ENCODE data around the gene SKI.

The SKI gene

GRCh38 chr1:2304921-2305681 is 77.0 kb downstream of the SKI start:
- in situ Hi-C loops (cut with MboI; ENCODE audit: low sequenced_read_pairs): no loop called here

DNA sequence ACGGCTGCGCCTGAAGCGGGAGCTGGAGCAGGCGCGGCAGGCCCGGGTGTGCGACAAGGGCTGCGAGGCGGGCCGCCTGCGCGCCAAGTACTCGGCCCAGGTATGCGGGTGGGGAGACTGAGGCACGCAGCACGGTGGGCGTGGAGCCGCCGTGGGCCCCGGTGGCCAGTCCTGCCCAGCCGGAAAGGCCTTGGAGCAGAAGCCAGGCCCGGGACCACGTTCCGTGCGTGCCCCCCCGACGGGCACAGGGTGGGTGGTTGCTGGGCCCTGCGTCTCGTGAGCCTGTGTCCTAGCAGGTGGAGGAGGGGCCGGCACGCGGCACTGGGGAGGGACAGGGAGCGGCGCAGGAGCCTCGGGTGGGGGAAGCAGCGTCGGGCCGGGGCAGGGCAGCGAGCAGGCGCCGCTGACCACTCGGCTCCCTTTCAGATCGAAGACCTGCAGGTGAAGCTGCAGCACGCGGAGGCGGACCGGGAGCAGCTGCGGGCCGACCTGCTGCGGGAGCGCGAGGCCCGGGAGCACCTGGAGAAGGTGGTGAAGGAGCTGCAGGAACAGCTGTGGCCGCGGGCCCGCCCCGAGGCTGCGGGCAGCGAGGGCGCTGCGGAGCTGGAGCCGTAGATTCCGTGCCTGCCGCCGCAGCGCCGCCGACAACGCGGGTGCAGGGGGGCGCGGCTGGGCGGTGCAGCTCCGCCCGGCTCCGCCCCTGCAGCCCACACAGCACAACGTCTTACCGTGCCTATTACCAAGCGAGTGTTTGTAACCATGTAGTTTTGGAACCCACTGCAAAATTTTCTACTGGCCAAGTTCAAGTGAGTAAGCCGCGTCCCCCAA is 78.2 kb downstream of the SKI start:
- in situ Hi-C loops (cut with MboI; ENCODE audit: low sequenced_read_pairs): no loop called here

DNA sequence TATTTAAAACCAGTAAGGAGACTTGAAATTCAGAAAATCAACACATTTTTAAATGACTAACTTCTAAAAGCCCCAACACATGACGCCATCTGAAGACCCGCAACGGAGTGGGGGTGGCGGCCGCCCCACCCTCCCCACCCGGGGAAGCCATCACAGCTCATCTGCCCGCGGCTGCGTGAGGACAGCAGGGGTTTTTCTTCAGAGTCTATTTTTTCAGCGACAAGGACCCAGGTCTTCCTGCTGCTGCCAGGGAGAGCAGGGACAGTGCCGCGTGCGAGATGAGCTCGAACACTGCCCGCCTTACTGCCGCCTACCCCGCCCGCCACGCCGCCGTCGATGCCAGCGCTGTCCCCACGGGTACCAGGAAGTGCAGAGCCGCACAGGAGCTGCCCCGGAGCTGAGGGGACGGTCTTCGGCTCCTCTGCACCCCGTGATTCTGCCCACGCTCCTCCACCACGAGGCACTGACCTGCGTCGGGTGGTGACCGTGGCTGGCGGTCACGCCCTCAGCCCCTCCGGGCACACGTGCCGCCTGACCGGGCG is 79.0 kb downstream of the SKI start:
- in situ Hi-C loops (cut with MboI; ENCODE audit: low sequenced_read_pairs): no loop called here

DNA sequence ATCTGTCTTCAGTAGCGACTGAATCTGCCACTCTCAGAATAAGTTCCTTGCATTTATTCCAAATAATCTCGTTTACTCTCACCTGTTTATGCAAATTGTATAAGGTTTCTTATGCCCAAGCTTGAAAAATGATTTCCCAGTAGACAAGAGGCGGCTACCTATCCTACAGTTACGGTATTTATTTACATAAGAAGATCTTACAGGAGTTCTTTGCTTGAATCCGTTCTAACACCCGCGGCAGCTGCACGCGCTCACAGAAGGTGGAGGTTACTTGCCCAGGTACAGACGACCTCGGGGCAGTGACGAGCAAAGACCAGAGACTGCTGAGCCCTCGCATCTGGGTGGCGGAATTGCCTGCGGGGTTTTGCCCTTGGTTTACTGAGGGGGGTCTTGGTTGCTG is 79.9 kb downstream of the SKI start:
- in situ Hi-C loops (cut with MboI; ENCODE audit: low sequenced_read_pairs): no loop called here

- in situ Hi-C loops (cut with MboI; ENCODE audit: low sequenced_read_pairs): no loop called here
Observed at GRCh38 chr1:2308844-2309243, 80.7 kb downstream of the SKI start.

GRCh38 chr1:2310332-2311183 is 82.4 kb downstream of the SKI start:
- in situ Hi-C loops (cut with MboI; ENCODE audit: low sequenced_read_pairs): no loop called here

- in situ Hi-C loops (cut with MboI; ENCODE audit: low sequenced_read_pairs): no loop called here
Observed at GRCh38 chr1:2311184-2312032, 83.3 kb downstream of the SKI start.

- in situ Hi-C loops (cut with MboI; ENCODE audit: low sequenced_read_pairs): no loop called here
Observed at GRCh38 chr1:2312160-2312514, 84.0 kb downstream of the SKI start.

DNA sequence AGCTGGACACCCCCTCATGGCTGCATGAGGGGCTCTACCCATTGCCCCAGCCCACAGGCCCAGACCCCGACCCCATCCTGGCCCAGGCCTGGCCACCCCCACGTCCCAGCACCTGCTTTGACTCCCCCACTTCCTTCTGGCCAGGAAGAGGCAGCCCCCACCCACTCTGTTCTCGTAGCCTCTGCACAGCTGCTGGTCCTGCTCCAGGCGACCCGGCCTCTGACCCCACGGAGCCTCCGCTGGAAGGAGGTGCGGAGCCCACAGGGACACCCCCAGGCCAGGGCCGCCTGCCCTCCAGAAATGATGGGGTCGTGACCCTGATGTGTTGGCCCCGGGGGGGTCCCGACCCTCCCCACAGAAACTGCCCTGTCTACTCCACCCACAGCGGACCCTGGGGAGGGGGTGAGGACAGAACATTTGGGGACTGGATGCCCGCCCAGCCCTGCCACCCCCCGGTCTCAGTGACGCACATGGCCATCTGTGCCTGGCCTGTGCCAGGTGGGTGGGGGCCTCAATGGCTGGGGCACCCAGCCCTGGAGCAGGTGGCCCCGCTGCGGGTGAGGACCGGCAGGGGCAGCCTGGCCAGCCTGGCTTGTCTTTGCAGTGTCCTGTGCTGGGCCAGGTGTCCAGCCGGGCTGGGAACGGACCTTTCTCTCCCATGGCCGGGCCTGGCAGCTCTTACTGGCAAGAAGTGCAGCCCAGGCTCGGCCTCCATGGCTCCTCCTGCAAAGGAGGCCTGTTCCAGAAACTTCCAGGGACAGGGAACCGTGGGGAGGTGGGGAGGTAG is 84.6 kb downstream of the SKI start:
- in situ Hi-C loops (cut with MboI; ENCODE audit: low sequenced_read_pairs): no loop called here

GRCh38 chr1:2313651-2314261 is 85.6 kb downstream of the SKI start:
- in situ Hi-C loops (cut with MboI; ENCODE audit: low sequenced_read_pairs): no loop called here

GRCh38 chr1:2314273-2314802 is 86.2 kb downstream of the SKI start:
- in situ Hi-C loops (cut with MboI; ENCODE audit: low sequenced_read_pairs): no loop called here

- in situ Hi-C loops (cut with MboI; ENCODE audit: low sequenced_read_pairs): no loop called here
Observed at GRCh38 chr1:2314803-2315673, 86.9 kb downstream of the SKI start.

DNA sequence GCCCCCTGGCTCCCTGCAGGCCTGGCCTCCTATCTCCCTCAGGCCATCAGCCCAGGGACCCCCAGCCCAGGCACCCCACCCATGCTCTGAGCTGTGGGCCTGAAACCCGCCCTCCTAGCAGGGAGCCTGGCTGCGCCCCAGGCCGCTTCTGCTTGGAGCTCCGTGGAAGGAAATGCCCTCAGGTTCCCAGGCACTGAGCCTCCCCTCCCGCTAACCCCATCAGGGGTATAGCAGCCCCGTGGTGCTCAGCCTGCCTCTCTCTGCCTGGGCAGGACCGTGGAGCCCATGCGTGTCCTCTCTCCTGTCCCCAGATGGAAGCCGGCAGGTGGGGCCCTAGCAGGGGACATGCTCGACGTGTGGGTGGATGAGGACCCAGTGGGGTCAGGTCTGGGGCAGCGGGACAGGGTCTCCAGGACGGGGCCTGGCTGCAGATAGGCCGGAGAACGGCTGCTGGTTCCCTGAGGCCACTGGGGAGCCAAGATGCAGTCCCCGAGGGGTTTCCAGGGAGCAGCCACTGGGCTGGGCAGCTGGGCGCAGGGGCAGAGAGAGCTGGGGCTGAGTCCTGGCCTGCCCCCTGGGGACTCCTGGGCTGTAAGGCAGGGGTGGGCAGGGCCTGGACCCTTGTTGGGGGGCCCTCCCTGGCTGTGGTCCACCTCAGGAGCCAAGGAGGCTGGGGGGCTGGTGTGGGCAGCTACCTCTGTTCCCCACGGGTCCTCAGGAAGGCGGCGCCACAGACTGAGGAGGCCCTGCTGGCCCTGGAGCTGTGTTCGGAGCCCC is 87.7 kb downstream of the SKI start:
- in situ Hi-C loops (cut with MboI; ENCODE audit: low sequenced_read_pairs): no loop called here

DNA sequence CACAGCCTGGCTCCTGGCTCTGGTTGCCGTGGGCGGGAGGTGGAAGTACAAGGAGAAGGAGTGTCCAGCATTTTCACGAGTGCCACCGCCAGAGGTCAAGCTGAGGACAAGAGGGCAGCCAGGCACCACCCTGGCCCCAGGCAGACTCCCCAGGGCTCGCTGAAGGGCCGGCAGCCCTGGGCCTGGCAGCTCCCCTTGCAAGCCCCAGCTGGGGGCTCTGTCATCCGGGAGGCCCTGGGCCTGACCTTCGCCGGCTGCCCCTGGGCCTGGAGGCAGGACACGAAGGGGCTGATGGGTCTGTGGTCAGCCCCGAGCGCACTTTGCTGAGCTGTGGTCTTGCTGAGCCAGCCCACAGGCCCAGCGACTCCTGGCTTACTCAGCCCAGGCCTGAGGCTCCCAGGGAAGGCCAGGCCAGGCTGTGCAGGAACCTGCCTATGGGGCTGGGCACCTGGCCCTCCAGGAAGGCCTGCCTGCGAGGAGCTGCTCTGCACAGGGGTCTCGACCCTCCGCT is 88.4 kb downstream of the SKI start:
- in situ Hi-C loops (cut with MboI; ENCODE audit: low sequenced_read_pairs): no loop called here

GRCh38 chr1:2317230-2318065 is 89.3 kb downstream of the SKI start:
- in situ Hi-C loops (cut with MboI; ENCODE audit: low sequenced_read_pairs): no loop called here
